GM12878 (cell line): Measurements from ENCODE around the gene JPH4. TPM values are rescaled to one million over a fixed set of nuclear protein-coding genes. Genes with fewer than 3 reads are reported as not detected.

ENCODE experiments used
- ATAC-seq: fragments of 200-7000 bp; cut with Tn5 transposase; 3 replicates; pipeline ENCODE4 v1.9.1; 2020; ENCODE audit warnings: mild to moderate bottlenecking, moderate library complexity
- BruUV-seq: library from RNA; stranded (reverse); fragments of 400-500 nt; replicated peaks from 2 replicates; lab custom pipeline; 2021; lab: Mats Ljungman, UMichigan
- CTCF ChIA-PET: fragments of 300-600 bp; sonication (Branson Sonifier 250); formaldehyde crosslinking; extraction: SDS; loops from one replicate; lab custom pipeline; 2021; ENCODE audit warnings: inconsistent platforms; lab: Yijun Ruan, JAX
- POLR2A ChIA-PET: fragments of 350-600 bp; formaldehyde crosslinking; extraction: SDS; loops from one replicate; lab custom pipeline; 2021; ENCODE audit warnings: inconsistent platforms; lab: Charles Lee
- RAD21 ChIA-PET: fragments of 300-600 bp; sonication (Branson Sonifier 250); formaldehyde crosslinking; loops from one replicate; lab custom pipeline; 2023; ENCODE audit warnings: antibody characterized with exemption; ENCODE audit not compliant: unreplicated experiment; lab: Charles Lee
- SMC1A ChIA-PET: fragments of 300-600 bp; sonication (Branson Sonifier 250); formaldehyde crosslinking; loops from one replicate; lab custom pipeline; 2023; ENCODE audit not compliant: unreplicated experiment, uncharacterized antibody; lab: Charles Lee
- DNase-seq: peaks from one replicate; pipeline ENCODE4 v3.0.0-alpha.2; 2011; ENCODE audit warnings: low read depth, low spot score
- FAIRE-seq: peaks from 3 replicates; lab custom pipeline; 2011; peaks lifted over from hg19 to GRCh38; lab: Jason Lieb, UNC
- H2AFZ ChIP-seq: 2 replicates; pipeline ENCODE4 v1.6.0; 2011; ENCODE audit warnings: low read depth, low read length, control low read depth; ENCODE audit not compliant: control insufficient read depth
- H3K27ac ChIP-seq: 2 replicates; pipeline ENCODE4 v1.5.1; 2011; ENCODE audit warnings: control low read depth; ENCODE audit not compliant: control insufficient read depth, insufficient read depth
- H3K27me3 ChIP-seq, 2 experiments: replicated peaks in 1 of 2; 2 replicates each; pipeline versions ENCODE4 v1.6.0 to v1.6.1; 2011; ENCODE audit warnings: low read length in 1 of 2; ENCODE audit not compliant: control insufficient read depth in 2 of 2, insufficient read depth in 2 of 2
- H3K36me3 ChIP-seq, 2 experiments: 2 replicates each; pipeline ENCODE4 v1.5.1; 2011; ENCODE audit warnings: low read length in 1 of 2; ENCODE audit not compliant: control insufficient read depth in 2 of 2, insufficient read depth in 2 of 2
- H3K4me1 ChIP-seq: 2 replicates; pipeline ENCODE4 v1.6.1; 2011; ENCODE audit warnings: mild to moderate bottlenecking, low read length, moderate library complexity, mixed read lengths; ENCODE audit not compliant: control insufficient read depth, insufficient read depth
- H3K4me2 ChIP-seq: 2 replicates; pipeline ENCODE4 v1.6.0; 2011; ENCODE audit warnings: control low read depth; ENCODE audit not compliant: control insufficient read depth, insufficient read depth
- H3K4me3 ChIP-seq: fragments of 200-600 bp; sonication (generic); 2 replicates; pipeline ENCODE4 v1.5.1; 2016
- H3K79me2 ChIP-seq: 2 replicates; pipeline ENCODE4 v1.6.0; 2011; ENCODE audit warnings: low read length; ENCODE audit not compliant: control insufficient read depth, insufficient read depth
- H3K9ac ChIP-seq: 2 replicates; pipeline ENCODE4 v1.8.0; 2011; ENCODE audit warnings: low read length, control low read depth, mixed read lengths; ENCODE audit not compliant: control insufficient read depth, insufficient read depth
- H3K9me3 ChIP-seq: replicated peaks from 3 replicates; pipeline ENCODE4 v1.5.1; 2011; ENCODE audit warnings: mild to moderate bottlenecking, low read length; ENCODE audit not compliant: control insufficient read depth, insufficient read depth
- H4K20me1 ChIP-seq: 2 replicates; pipeline ENCODE4 v1.6.0; 2011; ENCODE audit not compliant: control insufficient read depth, insufficient read depth
- ATF7 ChIP-seq: fragments of 450-650 bp; IDR thresholded peaks from 2 replicates; pipeline ENCODE4 v1.6.1; 2016; ENCODE audit warnings: low read depth, mild to moderate bottlenecking
- BACH1 ChIP-seq: fragments of 450-650 bp; IDR thresholded peaks from 2 replicates; pipeline ENCODE4 v1.6.1; 2017; ENCODE audit warnings: mild to moderate bottlenecking, borderline replicate concordance
- CBFB ChIP-seq: IDR thresholded peaks from 2 replicates; pipeline ENCODE4 v1.6.1; 2016; ENCODE audit warnings: antibody characterized with exemption, low read depth
- CHD2 ChIP-seq: IDR thresholded peaks from 2 replicates; pipeline ENCODE4 v1.6.1; 2011; ENCODE audit warnings: low read depth, low read length, improper control_type of control experiment, borderline replicate concordance
- DPF2 ChIP-seq: fragments of 450-650 bp; IDR thresholded peaks from 2 replicates; pipeline ENCODE4 v1.6.1; 2017; ENCODE audit warnings: mild to moderate bottlenecking
- MTA2 ChIP-seq: fragments of 450-650 bp; IDR thresholded peaks from 2 replicates; pipeline ENCODE4 v1.6.1; 2016; ENCODE audit warnings: low read depth, mild to moderate bottlenecking, moderate library complexity
- NR2C2 ChIP-seq: IDR thresholded peaks from 2 replicates; pipeline ENCODE4 v1.6.1; 2011; ENCODE audit warnings: borderline replicate concordance, low read depth; ENCODE audit not compliant: control insufficient read depth, insufficient read length
- POLR2AphosphoS2 ChIP-seq: IDR thresholded peaks from 2 replicates; pipeline ENCODE4 v1.6.1; 2011; ENCODE audit warnings: low read depth, mild to moderate bottlenecking, low read length, improper control_type of control experiment, moderate library complexity
- POU2F2 ChIP-seq: IDR thresholded peaks from 3 replicates; pipeline ENCODE4 v1.6.1; 2011; ENCODE audit warnings: low read depth, mild to moderate bottlenecking, low read length, borderline replicate concordance
- RELA ChIP-seq: fragments of 450-650 bp; IDR thresholded peaks from 2 replicates; pipeline ENCODE4 v1.8.0; 2014; ENCODE audit warnings: borderline replicate concordance; ENCODE audit not compliant: partially characterized antibody
- SMAD5 ChIP-seq: IDR thresholded peaks from 2 replicates; pipeline ENCODE4 v1.6.1; 2016; ENCODE audit warnings: antibody characterized with exemption, low read depth
- SP1 ChIP-seq: IDR thresholded peaks from one replicate; pipeline ENCODE4 v1.6.1; 2011; ENCODE audit warnings: low read depth, low read length
- SRF ChIP-seq, 2 experiments: IDR thresholded peaks; 2 replicates each; pipeline ENCODE4 v1.6.1; 2011; ENCODE audit warnings: low read depth in 2 of 2, low read length in 2 of 2, mild to moderate bottlenecking in 1 of 2, moderate library complexity in 1 of 2
- SUZ12 ChIP-seq: fragments of 200-600 bp; sonication (generic); IDR thresholded peaks from one replicate; pipeline ENCODE4 v1.6.1; 2018; ENCODE audit warnings: antibody characterized with exemption, mild to moderate bottlenecking; ENCODE audit not compliant: unreplicated experiment
- USF2 ChIP-seq: IDR thresholded peaks from 2 replicates; pipeline ENCODE4 v1.6.1; 2011; ENCODE audit warnings: low read depth, low read length, improper control_type of control experiment, borderline replicate concordance
- ZBTB11 ChIP-seq: fragments of 450-650 bp; formaldehyde crosslinking; IDR thresholded peaks from 2 replicates; pipeline ENCODE4 v1.5.0; 2022; ENCODE audit warnings: mild to moderate bottlenecking, missing genetic modification characterization
- ZNF207 ChIP-seq: fragments of 450-650 bp; IDR thresholded peaks from 2 replicates; pipeline ENCODE4 v1.6.1; 2014; ENCODE audit warnings: antibody characterized with exemption, mild to moderate bottlenecking, borderline replicate concordance
- whole genome bisulfite sequencing: methylation state at CpG from one replicate; pipeline ENCODE4 v1.1.6; 2016; ENCODE audit warnings: low lambda C conversion rate; ENCODE audit not compliant: insufficient replicate concordance, insufficient coverage; ENCODE audit errors: missing lambda C conversion rate; 5-methylcytosine and 5-hydroxymethylcytosine counted together
- in situ Hi-C: fragments of 300-500 bp; cut with MboI; formaldehyde crosslinking; loops from 9 replicates; pipeline ENCODE4 v1.14.3; 2018; ENCODE audit warnings: mixed read lengths
- intact Hi-C: fragments of 100-400 bp; cut with micrococcal nuclease; formaldehyde crosslinking; loops from one replicate; pipeline ENCODE4 v1.14.2; 2022; ENCODE audit not compliant: unreplicated experiment
- polyA plus RNA-seq, 11 experiments: library from polyadenylated mRNA; depleted of rRNA in 4 of 11; unstranded in 6 of 11; stranded (reverse) in 5 of 11; fragments of >200 nt; fragmentation: Nextera tagmentation in 4 of 11; fragmentation: Illumina TruSeq in 1 of 11; extraction: Ambion mirVana in 4 of 11; extraction: Trizol in 1 of 11; gene quantifications; 1 replicate in 1 of 11; 2 replicates in 10 of 11; pipeline versions ENCODE4 v1.2.1 to v1.2.3, GENCODE V29; 2011 to 2016; ENCODE audit warnings: inconsistent platforms in 2 of 11, missing spikeins in 2 of 11, low read depth in 1 of 11
- total RNA-seq, 4 experiments: library from RNA; depleted of rRNA in 3 of 4; stranded (reverse); fragments of >200 nt in 3 of 4; fragmentation: Illumina TruSeq in 1 of 4; extraction: Trizol in 1 of 4; gene quantifications; 2 replicates each; pipeline versions ENCODE4 v1.2.1 to v1.2.3, GENCODE V29; 2013 to 2021
- TF ChIP-seq, protein P1 (sequence below): IDR thresholded peaks from 2 replicates; pipeline ENCODE4 v1.6.1; 2012; ENCODE audit warnings: low read depth, low read length, improper control_type of control experiment
- TF ChIP-seq, protein P2 (sequence below): fragments of 450-650 bp; IDR thresholded peaks from 2 replicates; pipeline ENCODE4 v1.6.1; 2017; ENCODE audit warnings: borderline replicate concordance

The JPH4 gene
- total and polyA plus RNA-seq, 10 of the 15 experiments (the other 5 are each of a cell fraction or from before 2014, with no cell fraction given), result 0.48 to 10.3 (median 3.8) TPM

- no TSS peak for BruUV-seq
- ChIA-PET CTCF (interaction anchor here (0.9 to 2.8 kb wide), 6 partner anchors 8 to 70 kb away, joined by 3 to 25 read pairs (median 5); no protein-coding TSS in a partner anchor), SMC1A (interaction anchor here (0.7 to 1.0 kb wide), 3 partner anchors 20 to 71 kb away, joined by 3 to 6 read pairs (median 3); no protein-coding TSS in a partner anchor), RAD21 (no interaction called here), POLR2A (interaction anchor here (1.5 kb wide), 1 partner anchor 10 kb away, joined by 3 read pairs; no protein-coding TSS in a partner anchor)
- Histone ChIP-seq H3K27ac (no peak overlapping the region), H3K27me3 (no peaks in the 10 kb centered on the region), H3K36me3 (no peaks in the 10 kb centered on the region), H3K4me3 (no peak overlapping the region), H3K9me3 (no peaks in the 10 kb centered on the region), H3K4me2 (no peak overlapping the region), H3K9ac (no peak overlapping the region), H2AFZ (no peak overlapping the region), H3K4me1 (no peaks in the 10 kb centered on the region), H3K79me2 (no peaks in the 10 kb centered on the region), H4K20me1 (no peaks in the 10 kb centered on the region)
- intact Hi-C loops (no loop called here), in situ Hi-C loops (no loop called here)
- DNase-seq (no peak), FAIRE-seq (no peak), ATAC-seq (no peak)
- TF ChIP-seq DPF2 (no peak), POLR2AphosphoS2 (no peak), CHD2 (no peak), CBFB (no peak), ATF7 (no peak), POU2F2 (no peak), SRF (IDR thresholded peaks at IDR 0.05; ENCODE audit: low read depth in 2 of 2, low read length in 2 of 2) (no peak), USF2 (no peak), ZBTB11 (no peak), RELA (no peak), SP1 (no peak), ZNF207 (no peak), NR2C2 (no peak), BACH1 (no peak), SMAD5 (no peak), MTA2 (no peak), SUZ12 (no peak)
- TF ChIP-seq, protein P1, sequence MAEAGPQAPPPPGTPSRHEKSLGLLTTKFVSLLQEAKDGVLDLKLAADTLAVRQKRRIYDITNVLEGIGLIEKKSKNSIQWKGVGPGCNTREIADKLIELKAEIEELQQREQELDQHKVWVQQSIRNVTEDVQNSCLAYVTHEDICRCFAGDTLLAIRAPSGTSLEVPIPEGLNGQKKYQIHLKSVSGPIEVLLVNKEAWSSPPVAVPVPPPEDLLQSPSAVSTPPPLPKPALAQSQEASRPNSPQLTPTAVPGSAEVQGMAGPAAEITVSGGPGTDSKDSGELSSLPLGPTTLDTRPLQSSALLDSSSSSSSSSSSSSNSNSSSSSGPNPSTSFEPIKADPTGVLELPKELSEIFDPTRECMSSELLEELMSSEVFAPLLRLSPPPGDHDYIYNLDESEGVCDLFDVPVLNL, result no peak
- TF ChIP-seq, protein P2, sequence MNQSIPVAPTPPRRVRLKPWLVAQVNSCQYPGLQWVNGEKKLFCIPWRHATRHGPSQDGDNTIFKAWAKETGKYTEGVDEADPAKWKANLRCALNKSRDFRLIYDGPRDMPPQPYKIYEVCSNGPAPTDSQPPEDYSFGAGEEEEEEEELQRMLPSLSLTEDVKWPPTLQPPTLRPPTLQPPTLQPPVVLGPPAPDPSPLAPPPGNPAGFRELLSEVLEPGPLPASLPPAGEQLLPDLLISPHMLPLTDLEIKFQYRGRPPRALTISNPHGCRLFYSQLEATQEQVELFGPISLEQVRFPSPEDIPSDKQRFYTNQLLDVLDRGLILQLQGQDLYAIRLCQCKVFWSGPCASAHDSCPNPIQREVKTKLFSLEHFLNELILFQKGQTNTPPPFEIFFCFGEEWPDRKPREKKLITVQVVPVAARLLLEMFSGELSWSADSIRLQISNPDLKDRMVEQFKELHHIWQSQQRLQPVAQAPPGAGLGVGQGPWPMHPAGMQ, result no peak
- 63% methylated on average over 2 of the region's 2 CpGs for WGBS
Observed at GRCh38 chr14:23547924-23548323, 30.7 kb downstream of the JPH4 start.
